Left lobe of liver (tissue), 2 donors: ENCODE measurements around the gene SMIM45.
A peak's percentile ranks its signal among the peaks of the same experiment; 100 is the strongest.
"Not testable (repeated sequence)": the region's sequence is repeated elsewhere in the genome, so short reads cannot be mapped to it uniquely, and the experiment has no call there.

ENCODE experiments used
- ATAC-seq: fragments of 200-7000 bp; cut with Tn5 transposase; one replicate; pipeline ENCODE4 v1.9.1; 2020; ENCODE audit warnings: mild to moderate bottlenecking, moderate library complexity
- DNase-seq: peaks from one replicate; pipeline ENCODE4 v3.0.0-alpha.2; 2020; ENCODE audit warnings: low spot score
- donor health status: DM: no; HTN: no; CAD: no; lungs with moderate emphysema.
- donor health status: DM: no; HTN: yes; CAD: no.

Gene SMIM45

GRCh38 chr22:41933411-41934177, 18.4 kb upstream of the SMIM45 start:
- ATAC-seq (no peak), DNase-seq (no peak)

DNA sequence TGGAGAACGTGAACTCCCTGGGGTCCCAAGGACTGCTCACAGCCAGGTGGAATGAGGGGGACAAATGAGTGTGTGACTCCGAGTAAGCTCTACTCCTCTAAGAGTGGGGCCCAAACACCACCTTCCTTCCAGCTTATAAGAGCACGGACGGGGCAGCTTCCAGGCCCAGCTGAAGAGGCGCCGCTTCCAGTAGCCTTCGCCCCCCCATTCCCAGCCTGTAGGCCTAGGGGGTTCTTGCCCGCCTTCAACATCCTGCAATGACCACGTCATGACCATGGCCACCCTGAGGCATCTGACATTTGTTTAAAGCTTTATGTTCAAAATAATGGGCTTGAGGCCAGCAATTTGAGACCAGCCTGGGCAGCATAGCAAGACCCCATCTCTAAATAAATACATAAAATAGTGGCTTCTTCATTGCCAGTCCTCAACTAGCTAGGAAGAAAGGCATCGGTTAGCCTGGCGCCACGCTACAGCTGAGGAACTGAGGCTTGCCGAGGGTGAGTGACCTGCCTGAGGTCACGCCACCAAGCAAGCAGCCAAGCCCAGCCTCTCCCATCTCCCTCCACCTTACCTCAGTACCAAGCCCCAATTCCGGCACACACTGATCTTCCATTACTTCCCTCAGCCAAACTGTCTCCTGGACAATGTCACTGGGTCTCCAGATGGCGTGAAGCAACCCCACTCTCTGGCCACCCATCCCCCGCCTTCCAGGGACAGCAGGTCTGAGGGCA, 17.5 kb upstream of the SMIM45 start:
- ATAC-seq (no peak), DNase-seq (no peak)

DNA sequence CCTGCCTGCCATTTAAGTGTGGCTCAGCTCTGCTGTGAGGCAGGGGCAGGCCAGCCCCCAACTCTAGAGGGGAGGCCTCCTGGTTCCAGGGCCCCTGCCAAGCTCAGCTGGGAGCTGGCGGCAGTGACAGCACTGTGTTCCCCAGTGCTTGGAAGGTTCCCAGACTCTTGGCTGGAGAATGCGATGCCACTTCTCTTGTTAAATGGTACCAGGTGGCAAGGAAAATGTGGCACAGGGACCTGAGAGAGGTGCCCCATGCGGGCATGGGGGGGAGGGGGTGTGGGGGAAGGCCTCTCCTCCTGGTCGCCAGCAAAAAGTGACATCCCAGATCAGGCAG, 17.0 kb upstream of the SMIM45 start:
- no peak for ATAC-seq
- no peak for DNase-seq

GRCh38 chr22:41935509-41935908, 16.4 kb upstream of the SMIM45 start:
- ATAC-seq, result no peak
- no peak for DNase-seq

- ATAC-seq, result no peak
These were observed 15.1 kb upstream of the SMIM45 start for GRCh38 chr22:41936894-41937169.

DNA sequence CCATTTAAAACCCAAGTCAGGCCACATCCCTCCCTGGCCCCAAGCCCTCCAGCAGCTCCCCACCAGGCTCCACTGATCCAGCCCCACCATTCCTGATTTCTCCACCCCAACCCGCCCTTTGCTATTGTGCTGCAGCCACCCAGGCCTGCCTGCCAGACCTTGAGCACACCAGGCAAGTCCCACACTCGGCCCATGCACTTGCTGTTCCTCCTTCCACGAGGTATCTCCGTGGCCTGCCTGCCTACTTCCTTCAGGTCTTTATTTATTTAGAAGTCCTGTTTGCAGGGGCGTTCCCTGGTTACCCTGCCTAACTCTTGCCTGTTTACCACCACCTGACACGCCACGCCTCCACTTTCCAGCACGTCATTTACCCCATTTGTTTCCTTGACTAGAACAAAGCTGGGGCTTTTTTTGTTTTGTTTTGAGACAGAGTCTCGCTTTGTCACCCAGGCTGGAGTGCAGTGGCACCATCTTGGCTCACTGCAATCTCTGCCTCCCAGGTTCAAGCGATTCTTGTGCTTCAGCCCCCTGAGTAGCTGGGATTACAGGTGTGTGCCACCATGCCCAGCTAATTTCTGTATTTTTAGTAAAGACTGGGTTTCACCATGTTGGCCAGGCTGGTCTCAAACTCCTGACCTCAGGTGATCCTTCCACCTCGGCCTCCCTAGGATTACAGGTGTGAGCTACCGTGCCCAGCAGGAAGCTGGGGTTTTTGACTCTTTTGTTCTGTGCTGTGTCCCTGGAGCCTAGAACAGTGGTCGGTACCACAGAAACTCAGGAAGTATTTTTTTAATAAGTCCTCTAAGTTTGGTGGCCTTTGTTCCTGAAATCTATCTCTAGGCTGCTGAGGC, 11.7 kb upstream of the SMIM45 start:
- ATAC-seq (no peak), DNase-seq (no peak)

More at GRCh38 chr22:41936894-41937169, 15.1 kb upstream of the SMIM45 start:
- DNase-seq, result no peak

GRCh38 chr22:41940832-41941765, 10.9 kb upstream of the SMIM45 start:
- DNase-seq (peak; percentile 82), ATAC-seq (peak; percentile 98)

DNA sequence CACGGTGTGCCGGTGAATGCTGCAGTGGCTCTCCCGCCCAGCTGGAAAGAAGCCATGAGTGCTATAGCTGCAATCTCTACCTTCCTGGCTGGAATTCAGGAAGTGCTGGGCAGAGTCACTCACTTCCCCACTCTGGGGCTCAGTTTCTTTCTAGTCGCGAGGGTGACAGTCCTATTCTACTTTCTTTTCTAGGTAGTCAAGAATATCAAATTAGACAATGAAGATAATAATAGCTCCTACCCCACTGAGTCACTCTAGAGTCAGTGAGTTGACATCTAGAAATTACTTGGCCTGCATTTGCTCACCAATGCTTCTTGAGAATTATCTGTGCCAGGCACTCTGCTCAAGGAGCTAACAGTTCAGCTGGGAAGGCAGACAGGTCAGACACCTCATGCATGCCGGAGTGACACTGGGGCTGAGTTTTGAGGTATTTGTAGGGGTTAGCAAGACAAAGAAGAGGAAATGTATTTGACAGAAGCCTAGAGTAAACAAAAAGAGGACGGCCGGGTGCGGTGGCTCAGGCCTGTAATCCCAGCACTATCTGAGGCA, 8.2 kb upstream of the SMIM45 start:
- ATAC-seq (no peak), DNase-seq (no peak)

DNA sequence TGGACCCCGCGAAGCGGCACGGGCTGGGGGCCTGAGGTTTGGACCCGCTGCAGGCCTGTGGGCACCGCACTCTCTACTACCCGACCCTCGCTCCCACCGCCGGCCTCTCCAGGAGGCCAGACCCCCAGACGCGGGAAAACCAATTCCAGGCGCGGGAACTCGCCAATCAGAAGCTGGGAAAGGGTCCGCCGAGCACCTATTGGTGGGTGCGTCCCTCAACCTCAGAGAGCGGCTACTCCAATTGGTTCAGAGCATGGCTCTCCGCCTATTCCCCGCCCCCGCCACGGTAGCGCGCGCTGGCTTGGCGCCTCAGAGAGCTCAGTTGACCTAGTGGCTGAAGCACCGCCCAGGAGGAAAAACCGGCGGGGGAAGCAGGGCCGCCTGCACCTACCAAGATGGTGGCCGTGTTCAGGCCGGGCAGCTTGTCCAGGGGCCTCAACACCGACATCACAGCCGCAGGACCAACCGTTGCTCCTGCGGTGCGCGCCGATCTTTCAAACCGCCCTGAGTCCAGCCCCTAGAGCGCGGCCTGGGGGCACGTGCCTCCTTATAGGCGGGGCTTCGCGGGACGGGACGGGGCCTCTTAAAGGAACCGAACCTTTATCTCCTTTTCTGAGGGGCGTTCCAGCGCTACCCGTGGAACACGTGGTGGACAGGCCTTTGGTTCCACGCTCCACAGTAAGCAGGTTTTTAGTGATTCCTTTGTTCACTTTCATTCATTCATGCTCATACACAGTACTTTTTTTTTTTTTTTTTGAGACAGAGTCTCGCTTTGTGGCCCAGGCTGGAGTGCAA, 5.1 kb upstream of the SMIM45 start, which contains the start of gene CENPM:
TSS of gene CENPM (minus strand) at position 524 of the 795 bp plus-strand sequence. CDS start at position 448, 76 bp downstream.
- peak; percentile 97 for ATAC-seq
- DNase-seq, result peak; percentile 89

DNA sequence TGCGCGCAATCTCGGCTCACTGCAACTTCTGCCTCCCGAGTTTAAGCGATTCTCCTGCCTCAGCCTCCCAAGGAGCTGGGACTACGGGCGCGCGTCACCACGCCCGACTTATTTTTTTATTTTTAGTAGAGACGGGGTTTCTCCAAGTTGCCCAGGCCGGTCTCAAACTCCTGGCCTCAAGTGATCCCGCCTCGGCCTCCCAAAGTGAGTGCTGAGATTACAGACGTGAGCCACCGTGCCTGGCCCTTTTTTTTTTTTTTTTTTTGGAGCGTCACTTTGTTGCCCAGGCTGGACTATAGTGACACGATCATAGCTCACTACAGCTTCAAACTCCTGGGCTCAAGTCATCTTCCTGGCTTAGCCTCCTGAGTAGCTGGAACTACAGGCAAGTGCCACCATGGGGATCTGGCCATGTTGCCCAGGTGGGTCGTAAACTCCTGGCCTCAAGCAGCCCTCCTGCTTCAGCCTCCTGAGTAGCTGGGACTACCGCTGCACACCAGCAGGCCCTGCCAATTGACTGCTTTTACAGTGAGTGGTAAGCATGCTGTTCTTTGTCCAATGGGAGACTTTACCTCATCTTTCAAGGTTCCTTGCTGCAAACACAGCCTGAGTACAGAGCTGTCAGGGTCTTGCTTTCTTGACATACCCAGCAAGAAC, 4.4 kb upstream of the SMIM45 start:
- DNase-seq (no peak), ATAC-seq (no peak)

- DNase-seq (no peak), ATAC-seq (no peak)
These were observed 3.8 kb upstream of the SMIM45 start for GRCh38 chr22:41948142-41948541.

- not testable (repeated sequence) for DNase-seq, ATAC-seq
These were observed 3.0 kb upstream of the SMIM45 start for GRCh38 chr22:41948928-41949296.

DNA sequence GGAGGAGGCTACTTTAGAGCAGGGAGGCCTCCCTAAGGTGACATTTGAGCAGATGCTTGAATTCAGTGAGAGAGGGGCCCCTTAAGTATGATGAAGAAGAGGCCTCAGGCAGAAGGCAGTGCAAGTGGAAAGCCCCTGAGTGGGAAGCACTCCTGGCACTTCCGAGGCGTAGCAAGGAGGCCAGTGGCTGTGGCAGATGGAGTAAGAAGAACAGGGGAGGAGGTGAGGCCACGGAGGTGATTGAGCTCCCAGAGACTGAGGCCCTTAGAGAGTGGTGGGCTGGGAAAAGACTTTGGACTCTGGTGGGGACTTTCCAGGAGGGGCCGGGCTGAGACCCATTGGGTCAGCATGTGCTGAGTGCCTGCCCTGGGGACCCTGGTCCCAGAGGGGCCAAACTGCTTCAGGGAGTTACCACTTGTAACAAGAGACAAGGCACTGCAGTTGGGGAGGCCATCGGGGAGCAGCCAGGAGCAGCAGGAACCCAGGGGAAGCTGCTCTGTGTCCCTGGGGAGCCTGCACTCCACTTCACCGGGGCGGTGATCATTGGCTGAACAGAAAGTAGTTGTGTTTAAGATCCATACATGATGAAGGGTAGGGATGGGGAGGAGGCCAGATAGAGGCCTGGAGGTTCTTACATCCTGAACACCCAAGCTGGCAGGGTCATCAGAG, 2.5 kb upstream of the SMIM45 start:
- DNase-seq (no peak), ATAC-seq (no peak)

DNA sequence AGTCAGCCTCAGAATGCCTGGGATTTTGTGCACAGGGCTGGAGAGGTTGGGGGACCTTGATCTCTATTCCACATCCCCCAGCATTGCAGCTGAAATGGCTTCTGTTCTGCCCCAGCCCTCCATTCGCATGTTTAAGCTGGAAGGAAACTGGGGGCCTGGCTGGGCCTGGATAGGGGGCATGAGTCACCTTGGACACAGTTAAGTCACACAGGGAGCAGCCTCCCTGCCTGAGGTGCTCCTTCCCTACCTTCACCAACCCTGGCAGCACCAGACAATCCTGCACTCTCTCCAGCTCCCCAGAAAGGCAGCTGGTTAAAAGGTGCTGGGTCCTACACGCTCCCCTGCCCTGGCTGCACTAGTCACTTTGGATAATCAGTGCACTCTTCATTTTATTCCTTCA, 763 bp downstream of the SMIM45 start:
- ATAC-seq, result no peak
- DNase-seq, result no peak

DNA sequence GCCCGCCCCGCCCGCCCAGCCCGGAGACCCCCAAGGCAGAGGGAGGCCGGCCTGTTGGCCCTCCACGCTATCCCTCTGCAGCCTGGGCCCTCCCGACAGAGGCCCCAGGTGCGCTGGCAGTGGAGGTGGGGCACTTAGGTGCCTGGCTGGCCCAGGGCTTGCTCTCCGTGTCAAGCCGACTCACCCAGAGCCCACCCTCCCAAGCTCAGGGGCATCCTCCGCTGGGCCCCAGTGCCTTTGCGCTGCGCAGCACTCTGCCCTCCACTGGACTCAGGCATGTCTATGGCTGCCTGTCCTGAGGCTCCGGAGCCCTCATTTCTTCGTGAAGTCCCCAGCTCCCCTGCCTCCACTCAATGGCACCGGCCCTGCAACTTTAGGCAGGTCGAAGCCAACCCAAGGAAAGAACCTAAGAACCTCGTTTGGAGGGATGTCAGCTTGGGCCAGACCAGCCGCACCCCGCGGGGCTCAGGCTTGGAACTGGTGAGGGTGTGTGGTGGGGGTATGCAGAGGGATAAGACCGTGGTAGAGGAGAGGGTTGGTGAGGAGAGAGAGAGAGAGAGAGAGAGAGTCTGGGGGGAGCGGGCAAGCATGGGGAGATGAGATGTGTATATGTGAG, 6.1 kb downstream of the SMIM45 start:
- DNase-seq, result no peak
- peak; percentile 50 for ATAC-seq

- DNase-seq, result no peak
- no peak for ATAC-seq
These were observed 11.6 kb downstream of the SMIM45 start for GRCh38 chr22:41963453-41964111.

DNA sequence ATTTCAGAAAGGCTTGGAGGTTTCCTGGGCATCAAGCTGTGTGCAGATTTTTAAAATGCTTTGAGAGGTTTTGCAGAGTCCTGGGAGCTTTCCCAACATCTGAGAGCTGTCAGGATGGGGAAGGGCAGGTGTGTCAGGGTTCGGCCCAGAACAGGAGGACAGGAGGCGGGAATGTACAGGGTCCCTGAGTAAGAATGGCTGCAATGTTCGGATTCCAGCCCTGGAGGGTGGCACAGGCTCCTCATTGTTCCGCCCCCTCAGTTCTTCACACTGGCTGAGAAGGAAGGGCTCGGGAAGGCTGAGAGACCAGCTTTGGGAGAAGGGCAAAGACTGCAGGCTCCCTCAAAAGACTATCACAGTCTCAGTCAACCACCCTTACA, 12.2 kb downstream of the SMIM45 start:
- DNase-seq (no peak), ATAC-seq (no peak)

DNA sequence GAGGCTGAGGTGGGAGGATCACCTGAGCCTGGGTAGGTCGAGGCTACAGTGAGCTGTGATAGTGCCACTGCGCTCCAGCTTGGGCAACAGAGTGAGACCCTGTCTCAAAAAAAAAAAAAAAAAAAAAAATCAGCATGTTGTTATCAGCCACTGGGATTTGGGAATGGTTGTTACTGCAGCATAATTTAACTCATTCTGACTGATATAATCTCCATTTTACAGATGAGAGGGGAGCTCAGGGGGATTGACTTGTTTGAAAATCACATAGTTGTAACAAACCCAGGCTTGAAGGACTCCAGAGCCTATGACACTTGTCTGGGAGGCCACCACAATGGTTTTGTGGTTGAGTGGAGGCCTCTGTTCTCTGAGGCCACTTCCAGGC, 14.3 kb downstream of the SMIM45 start:
- ATAC-seq (no peak), DNase-seq (no peak)
